Stimulated activated CD4-positive, alpha-beta T cell treated with anti-CD3 and anti-CD28 coated beads, Interleukin-12 subunit alpha, Interleukin-12 subunit beta, amount 100 ng/mL, for 48 hours (primary cell): ENCODE measurements around the gene NPHP4.
A peak's percentile ranks its signal among the peaks of the same experiment; 100 is the strongest.
"Not testable (repeated sequence)": the region's sequence is repeated elsewhere in the genome, so short reads cannot be mapped to it uniquely, and the experiment has no call there.

ENCODE experiments used
- DNase-seq, 3 donors: peaks; one replicate each; pipeline ENCODE4 v3.0.0-alpha.2; 2020; ENCODE audit warnings: low read depth in 2 of 3, low spot score in 1 of 3

The NPHP4 gene

DNA sequence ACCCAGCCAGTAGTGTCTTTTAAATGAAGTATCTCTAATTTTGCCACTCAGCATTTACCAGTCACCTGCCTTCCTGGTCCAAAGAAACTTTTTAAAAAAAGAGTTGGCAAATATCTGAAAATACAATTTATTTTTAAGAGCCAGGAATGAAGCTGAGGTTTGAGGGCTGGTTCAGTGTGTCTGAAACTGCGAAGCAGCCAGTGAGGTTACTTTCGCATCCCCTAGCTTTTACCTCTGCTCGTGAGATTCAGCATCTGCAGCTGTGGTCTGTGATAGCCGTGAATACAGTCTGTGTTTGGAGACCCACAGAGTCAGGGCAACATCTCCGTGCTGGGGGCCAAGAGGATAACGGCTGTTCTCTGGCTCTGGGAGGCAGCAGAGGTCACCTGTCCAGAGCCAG is 32.2 kb upstream of the NPHP4 start:
- no peak for DNase-seq

DNA sequence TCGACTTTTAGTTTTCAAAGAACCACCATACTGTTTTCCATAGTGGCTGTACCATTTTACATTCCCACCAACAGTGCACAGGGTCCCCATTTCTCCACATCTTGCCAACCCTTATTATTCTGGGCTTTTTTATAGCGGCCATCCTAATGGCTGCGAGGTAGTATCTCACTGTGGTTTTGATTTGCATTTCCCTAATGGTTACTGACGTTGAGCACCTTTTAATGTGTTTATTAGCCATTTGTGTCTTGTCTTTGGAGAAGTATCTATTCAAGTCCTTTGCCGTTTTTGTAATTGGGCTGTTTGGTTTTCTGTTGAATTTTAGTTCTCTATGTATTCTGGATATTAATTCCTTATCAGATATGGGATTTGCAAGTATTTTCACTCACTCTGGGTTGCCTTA is 31.1 kb upstream of the NPHP4 start:
- no peak for DNase-seq

DNA sequence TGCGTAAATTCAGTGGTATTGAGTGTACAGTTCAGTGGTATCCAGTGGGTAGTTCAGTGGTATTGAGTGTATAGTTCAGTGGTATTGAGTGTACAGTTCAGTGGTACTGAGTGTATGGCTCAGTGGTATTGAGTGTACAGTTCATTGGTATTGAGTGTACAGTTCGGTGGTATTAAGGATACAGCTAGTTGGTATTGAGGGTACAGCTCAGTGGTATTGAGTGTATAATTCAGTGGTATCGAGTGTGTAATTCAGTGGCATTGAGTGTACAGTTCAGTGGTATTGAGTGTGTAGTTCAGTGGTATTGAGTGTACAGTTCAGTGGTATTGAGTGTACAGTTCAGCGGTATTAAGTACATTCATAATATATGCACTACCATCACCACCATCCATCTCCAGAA is 30.0 kb upstream of the NPHP4 start:
- DNase-seq = no peak

DNA sequence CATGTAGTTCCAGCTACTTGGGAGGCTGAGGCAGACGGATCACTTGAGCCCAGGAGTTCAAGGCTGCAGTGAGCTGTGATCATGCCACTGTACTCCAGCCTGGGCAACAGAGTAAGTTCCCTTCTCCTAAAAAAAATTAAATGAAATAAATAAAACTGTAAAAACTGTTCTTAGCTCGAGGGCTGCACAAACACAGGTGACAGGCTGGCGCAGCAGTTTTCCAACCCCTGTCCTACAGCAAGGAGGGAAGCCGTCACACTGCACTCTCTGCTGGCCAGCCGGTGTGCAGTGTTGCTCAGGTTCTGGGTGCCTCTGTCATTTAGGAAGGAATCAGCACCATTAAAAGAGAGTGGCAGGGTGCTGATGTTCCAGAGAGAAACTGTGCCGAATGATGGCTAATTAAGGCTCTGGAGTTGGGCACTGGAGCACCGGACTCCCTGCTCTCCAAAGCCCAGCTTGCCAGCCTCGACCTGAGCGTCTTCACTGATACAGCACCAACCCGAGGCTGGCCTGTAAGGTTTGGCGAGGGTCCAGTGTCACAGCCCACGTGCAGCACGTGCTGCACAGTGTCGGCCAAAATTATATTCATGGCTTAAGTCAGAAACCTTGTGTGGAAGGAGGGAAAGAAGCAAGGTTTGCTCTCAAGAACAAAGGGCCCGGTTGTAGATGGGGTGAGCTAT is 27.1 kb upstream of the NPHP4 start:
- no peak for DNase-seq

DNA sequence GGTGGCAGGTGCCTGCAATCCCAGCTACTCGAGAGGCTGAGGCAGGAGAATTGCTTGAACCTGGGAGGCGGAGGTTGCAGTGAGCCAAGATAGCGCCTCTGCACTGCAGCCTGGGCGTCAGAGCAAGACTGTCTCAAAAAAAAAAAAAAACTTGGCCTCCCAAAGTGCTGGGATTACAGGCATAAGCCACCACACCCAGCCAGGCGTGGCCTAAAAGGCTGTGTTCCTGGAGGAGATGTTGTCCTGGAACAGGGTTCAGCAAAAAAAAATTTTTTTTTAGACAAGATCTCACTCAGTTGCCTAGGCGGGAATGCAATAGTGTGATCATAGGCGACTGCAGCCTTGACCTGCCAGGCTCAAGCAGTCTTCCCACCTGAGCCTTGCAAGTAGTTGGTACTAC is 25.4 kb upstream of the NPHP4 start:
- DNase-seq = not testable (repeated sequence)

DNA sequence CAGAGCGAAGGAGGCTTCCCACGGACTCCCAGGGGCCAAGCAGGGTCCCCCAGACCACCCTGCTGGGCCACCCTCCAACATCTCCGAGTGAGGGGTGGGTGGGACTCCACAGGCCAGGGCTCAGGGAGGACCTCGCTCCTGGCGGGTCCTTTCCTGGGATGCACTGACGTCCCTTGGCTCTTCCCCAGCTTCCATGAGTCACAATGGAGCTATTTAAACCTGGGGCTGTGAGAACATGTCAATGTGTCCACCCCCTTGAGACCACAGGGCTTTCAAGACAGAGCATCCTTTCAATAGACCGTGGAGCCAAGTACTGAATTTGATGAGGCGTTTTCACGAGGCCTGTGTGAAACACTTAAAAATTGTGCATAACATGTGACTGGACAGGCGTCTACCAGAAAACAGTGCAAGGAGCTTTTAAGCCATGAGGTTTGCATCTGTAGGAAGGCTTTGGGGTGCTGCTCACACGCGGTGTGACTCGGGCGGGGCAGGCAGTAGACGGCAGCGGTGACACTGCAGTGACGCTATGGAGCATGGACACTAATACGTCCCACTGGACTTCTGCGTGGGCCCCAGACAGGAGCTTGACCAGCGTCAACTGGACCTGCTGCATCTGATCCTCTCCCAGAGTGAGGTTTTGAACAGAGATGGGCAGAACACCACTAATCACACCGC is 24.1 kb upstream of the NPHP4 start:
- DNase-seq = no peak

DNA sequence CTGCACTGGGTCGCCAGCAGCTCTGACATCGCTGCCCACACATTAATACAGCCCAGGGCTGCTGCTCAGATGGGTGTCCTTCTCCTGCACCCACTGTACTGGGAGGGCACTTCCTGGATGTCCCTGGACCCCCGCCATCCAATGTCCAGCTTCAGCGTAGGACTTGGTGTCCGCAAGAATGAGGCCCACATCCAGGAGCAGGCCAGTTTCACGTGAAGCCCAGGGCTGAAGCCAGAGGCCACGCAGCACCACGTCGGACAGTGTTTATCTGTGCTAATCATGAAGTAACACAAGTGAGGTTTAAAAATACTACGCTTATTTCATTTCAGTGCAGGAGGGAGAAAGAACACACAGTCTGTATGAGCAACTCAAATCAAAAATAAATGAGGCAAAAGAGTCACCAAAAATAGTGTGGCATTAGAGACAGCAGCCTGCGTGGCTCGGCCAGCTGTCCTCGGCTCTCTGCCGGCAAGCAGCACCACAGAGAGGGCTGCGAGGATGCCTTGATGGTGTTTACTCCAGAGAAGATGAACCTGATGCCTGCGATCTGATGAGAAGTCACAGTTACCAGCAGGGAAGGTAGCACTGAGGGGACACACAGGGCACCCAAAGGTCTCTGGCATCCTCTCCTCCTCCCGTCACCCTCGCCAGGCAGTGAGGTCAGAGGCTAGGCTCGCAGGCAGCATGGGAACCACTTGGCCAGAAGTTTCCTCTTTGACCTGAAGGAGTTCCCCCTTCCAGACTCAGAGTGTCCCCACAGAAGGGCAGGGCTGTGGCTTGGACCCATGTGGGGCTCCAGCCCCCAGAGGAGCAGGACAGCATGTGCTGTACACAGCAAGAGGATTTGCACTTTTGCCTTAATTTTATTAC is 22.1 kb upstream of the NPHP4 start:
- DNase-seq = no peak

DNA sequence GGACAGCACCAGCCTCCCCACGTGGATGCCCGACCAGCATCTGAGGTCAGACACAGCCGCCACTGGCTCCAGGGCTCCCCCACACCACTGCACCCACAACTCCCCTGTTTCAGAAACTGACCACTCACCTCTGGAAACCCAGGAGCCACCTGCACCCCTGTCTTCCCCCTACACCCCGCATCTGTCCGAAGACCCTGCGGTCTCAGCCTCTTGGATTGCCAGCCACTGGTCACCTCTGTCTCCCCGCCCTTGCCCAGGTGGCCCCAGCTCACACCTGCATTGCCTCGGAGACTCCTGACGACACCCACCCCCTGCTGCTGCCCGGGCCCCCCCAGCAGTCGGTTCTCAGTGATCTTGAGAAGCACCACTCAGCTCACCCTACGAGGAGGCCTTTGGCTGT is 21.3 kb upstream of the NPHP4 start:
- no peak for DNase-seq

DNA sequence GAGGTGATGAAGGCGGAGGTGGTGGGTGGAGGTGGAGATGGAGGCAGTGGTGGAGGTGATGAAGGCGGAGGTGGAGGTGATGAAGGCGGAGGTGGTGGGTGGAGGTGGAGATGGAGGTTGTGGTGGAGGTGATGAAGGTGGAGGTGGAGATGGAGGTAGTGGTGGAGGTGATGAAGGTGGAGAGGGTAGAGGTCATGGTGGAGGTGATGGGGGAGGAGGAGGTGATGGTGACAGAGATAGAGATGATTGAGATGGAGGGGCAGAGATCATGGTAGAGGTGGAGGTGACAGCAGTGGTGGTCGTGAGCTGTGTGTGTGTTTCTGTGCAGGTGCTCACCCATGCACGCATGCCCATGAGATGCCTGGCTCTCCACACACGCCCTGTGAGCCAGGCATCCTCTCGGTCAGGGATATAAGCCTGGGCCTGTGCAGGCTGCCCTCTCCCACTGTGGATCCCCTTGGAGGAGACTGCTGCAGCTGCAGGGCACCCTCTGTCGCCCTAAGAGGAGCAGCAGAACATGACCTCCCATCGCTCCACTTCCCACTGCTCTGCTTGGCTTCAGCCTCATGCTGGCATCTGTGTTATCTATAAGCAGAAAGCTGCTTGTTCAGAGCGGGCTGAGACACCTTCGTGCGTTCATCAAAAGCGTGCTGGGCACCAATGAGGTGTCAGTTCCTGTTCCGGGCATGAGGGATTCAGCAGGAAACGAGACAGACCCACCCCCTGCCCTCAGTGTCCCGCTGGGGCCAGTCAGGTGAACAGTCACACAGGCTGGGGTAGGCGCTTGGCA is 20.5 kb upstream of the NPHP4 start:
- DNase-seq = no peak

DNA sequence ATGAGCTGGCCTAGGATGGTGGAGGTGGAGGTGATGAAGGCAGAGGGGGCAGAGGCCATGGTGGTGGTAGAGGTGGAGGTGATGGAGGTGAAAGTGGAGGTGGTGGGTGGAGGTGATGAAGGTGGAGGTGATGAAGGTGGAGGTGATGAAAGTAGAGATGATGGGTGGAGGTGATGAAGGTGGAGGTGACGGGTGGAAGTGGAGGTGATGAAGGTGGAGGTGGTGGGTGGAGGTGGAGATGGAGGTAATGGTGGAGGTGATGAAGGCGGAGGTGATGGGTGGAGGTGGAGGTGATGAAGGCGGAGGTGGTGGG is 19.7 kb upstream of the NPHP4 start:
- no peak for DNase-seq

DNA sequence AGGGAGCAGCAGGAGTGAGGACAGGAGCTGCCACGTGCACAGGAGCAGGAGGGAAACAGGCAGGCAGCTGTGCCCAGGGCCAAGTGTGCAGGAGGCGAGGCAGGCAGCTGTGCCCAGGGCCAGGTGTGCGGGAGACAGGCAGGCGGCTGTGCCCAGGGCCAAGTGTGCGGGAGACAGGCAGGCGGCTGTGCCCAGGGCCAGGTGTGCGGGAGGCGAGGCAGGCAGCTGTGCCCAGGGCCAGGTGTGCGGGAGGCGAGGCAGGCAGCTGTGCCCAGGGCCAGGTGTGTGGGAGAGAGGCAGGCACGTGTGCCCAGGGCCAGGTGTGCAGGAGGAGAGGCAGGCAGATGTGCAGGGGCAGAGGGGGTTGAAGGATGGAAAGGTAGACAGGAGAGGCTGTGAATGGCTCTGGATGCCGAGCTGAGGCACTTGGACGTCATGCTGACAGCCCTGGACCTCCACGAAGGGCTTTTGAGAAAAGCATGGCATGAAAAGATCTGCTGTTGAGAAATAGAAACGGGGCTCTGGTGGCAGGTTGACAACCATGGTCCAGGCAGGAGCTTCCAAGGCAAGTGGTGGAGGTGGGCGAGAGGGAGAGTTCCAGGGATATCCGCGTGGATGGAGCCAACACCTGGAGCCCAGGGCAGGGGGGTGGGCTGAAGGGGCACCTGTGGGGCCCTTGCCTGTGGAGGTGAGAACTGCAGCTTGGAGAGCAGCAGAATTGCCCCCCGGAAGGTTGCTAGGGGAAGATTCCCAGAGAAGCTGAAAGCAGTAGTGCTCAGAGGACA is 19.1 kb upstream of the NPHP4 start:
- no peak for DNase-seq

DNA sequence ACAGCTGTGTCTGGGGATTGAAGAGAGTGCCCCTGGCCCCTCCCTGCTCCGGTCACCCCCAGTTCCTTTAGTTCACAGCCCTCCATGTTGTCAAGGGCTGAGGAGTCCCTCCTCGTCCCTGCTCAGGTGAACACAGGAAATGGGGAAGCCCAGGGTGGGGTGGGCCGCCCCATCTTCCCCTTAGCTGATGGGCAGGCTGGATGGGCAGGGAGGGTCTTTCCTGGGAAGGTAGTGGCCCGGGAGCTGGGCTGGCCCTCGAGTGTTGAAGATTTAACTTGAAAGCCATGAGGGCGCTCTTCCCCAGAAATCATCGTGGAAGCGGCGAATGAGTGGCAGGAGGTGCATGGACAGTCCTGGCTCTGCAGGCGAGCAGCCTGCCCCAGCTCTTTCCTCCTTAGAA is 18.3 kb upstream of the NPHP4 start:
- DNase-seq = no peak

DNA sequence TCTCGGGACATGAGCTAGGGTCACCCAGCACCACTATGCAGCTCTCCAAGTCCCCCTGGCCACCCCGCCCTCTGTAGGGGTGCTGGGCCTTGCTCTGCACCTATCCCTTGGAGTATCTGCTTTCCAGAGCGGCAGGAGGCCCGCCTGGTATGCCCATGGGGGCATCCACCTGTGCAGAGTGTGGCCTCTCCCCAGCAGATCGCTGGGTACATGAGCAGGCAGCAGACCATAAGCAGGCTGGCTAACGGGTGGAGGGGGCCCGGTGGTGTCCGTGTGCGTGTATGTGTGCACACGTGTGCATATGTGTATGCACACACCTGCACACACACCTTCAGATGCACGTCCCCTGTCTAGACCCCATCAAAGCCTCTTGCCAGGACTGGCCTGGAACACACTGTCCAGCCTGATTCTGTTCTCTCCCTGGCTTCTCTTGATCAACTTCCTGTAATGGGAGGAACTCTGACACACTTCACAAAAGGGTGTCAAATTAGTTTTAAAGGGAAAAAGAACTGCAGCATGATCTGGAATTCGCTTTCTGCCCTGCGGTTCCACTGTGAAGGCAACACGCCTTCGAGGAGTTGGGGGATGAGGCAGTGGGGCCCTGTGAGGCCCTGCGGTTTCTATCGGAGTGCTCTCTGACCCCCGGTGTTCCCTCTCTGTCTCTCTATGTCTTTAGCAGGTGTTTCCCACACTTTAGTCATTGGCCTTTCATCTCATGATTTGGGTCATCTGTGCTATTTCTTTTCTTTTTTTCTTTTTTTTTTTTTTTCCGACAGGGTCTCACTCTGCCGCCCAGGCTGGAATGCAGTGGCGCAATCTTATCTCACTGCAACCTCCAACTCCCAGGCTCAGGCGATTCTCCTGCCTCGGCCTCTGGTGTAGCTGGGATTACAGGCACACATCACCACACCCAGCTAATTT is 17.2 kb upstream of the NPHP4 start:
- DNase-seq = no peak

DNA sequence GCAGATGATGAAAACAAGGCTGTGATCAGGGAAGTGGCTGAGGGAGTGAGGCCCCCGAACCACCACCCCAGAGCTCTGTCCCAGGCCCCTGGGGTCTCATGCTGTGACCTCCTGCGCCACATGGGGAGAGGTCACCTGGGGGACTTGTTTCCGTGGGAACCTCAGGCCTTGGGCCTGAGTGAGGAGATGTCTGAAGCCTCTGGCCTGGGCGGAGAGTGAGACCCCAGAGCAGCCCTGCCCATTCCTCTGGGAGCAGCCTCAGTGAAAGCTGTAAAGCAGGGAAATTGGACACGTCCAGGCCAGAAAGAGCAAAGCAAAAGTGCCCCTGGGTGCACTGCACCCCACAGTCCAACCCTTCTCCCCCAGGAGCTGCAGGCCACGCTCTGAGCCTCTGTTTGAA is 16.5 kb upstream of the NPHP4 start:
- no peak for DNase-seq

DNA sequence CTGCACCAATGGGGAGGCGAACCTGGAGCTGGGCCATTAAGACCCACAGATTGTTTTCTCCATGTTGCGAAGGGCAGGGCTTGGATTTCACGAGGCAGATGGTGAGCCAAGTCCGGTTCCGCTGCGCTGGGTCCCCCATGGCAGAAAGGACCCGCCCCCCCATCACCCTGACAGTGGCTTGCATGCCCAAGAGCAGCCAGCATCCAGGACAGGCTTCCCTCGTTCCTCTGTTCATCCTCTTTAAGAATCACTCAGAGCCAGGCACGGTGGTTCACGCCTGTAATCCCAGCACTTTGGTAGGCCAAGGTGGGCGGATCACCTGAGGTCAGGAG is 15.8 kb upstream of the NPHP4 start:
- DNase-seq = no peak

DNA sequence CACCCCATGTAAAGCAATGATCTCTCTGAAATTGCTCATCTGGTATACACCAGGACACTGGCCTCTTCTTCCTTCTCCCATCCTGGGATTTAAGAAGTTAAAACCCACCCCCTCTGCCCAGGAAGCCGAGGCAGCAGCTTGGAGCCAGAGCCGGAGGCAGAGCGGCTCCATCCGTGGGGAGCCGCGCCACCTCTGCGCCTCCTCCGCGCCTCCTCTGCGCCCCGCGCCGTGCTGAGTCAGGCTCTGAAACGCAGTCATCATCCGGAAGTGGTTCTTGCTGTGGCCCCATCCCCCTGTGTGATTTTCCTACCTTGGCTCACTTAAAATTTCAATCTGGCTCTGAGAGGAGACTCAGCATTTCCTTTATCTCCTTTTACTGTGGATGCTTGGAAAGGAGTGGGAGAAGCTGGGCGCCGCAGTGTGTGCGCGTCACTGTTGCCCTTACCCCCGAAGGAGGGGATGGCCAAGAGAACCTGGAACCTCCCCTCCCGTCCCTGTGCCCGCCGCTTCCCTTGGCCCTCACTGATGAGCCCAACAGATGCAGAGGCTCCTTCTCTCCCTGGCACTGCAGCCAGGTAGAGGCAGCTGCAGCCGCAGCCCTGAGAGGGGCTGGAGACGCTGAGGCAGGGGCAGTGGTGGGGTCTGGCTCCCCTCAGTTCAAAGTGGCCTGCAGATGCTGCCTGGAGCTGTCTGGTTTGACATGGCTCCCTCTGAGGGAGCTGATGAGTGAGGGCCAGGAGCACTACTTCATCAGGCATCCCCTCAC is 15.3 kb upstream of the NPHP4 start:
- DNase-seq = peak in 1 of 3 donors; percentile 25

DNA sequence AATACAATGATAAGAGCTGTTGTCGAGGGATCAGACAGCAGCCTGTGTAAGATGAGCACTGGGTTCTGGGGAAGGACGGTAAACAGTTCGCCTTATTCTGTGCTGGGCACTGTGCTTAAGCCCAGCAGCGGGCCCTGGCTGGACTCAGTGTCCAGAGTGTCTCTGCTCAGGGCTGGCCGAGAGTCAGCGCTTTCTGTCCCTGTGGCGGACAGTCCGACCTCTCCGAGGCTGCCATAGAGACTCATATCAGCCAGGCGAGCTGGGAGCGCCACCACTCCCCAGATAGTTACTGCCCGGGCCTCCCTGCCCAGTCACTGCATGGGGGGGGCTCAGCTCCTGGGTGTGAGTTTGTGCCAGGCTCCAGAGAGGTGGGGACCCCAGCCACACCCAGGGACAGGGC is 14.7 kb upstream of the NPHP4 start:
- no peak for DNase-seq

DNA sequence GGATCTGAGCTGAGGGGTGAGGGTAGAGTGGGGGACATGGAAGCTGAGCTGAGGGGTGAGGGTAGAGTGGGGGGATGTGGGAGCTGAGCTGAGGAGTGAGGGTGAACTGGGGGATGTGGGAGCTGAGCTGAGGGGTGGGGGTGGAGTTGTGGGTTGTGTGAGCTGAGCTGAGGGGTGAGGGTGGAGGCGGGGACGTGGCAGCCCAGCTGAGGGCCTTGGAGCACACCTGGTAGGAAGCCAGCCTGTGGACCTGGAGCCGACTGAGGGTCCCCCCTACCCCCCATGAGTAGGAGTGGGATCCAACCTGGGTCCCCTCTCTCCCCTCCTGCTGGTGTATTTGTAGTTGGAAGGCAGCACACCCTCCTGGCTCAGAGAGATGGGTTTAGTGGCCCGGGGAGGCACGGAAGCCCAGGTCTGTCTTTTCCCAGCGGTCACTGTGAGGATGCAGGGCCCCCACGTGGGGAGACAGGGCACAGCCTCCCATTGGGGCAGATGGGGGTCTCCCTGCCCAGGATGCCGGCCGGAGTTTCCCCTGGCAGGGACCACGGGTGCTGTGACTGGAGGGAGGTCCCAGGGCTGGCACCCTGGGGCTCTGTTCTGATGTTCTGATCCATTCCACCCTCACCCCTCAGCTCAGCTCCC is 13.2 kb upstream of the NPHP4 start:
- DNase-seq = no peak
